K562 (cell line): ENCODE results near the gene RASAL1. TPM values are rescaled to one million over a fixed set of nuclear protein-coding genes. Genes with fewer than 3 reads are reported as not detected.

Source experiments
- ARHGAP35 ChIP-seq: fragments of 450-650 bp; IDR thresholded peaks from 2 replicates; pipeline ENCODE4 v1.6.1; 2018; ENCODE audit not compliant: partially characterized antibody
- BRF2 ChIP-seq: IDR thresholded peaks from 3 replicates; pipeline ENCODE4 v1.6.1; 2011; ENCODE audit warnings: borderline replicate concordance, mild to moderate bottlenecking; ENCODE audit not compliant: insufficient read length, insufficient read depth
- DDX20 ChIP-seq: fragments of 450-650 bp; IDR thresholded peaks from 2 replicates; pipeline ENCODE4 v1.6.1; 2016; ENCODE audit warnings: missing genetic modification characterization, low read depth, mild to moderate bottlenecking, missing compliant biosample characterization, moderate library complexity
- E2F5 ChIP-seq: sonication (generic); formaldehyde crosslinking; IDR thresholded peaks from 2 replicates; pipeline ENCODE4 v1.8.0; 2022; ENCODE audit warnings: mild to moderate bottlenecking, missing genetic modification reagents
- ELF1 ChIP-seq: fragments of 200-800 bp; sonication (Bioruptor generic); IDR thresholded peaks from 2 replicates; pipeline ENCODE4 v1.6.1; 2016; ENCODE audit warnings: missing genetic modification characterization, missing compliant biosample characterization
- FOXJ2 ChIP-seq: fragments of 200-800 bp; sonication (Bioruptor generic); IDR thresholded peaks from 2 replicates; pipeline ENCODE4 v1.6.1; 2016; ENCODE audit warnings: missing genetic modification characterization, missing compliant biosample characterization
- GTF3C2 ChIP-seq: IDR thresholded peaks from 3 replicates; pipeline ENCODE4 v1.6.1; 2011; ENCODE audit warnings: borderline replicate concordance, mild to moderate bottlenecking, moderate library complexity; ENCODE audit not compliant: insufficient read length; ENCODE audit errors: extremely low read depth
- KDM4B ChIP-seq, 2 experiments: fragments of 450-650 bp in 1 of 2; sonication (generic) in 1 of 2; IDR thresholded peaks; 2 replicates each; pipeline ENCODE4 v1.6.1; 2016 to 2017; ENCODE audit warnings: borderline replicate concordance in 2 of 2, antibody characterized with exemption in 1 of 2, low read depth in 1 of 2, mild to moderate bottlenecking in 1 of 2
- PHTF2 ChIP-seq: fragments of 250-450 bp; sonication (Bioruptor Pico); IDR thresholded peaks from 2 replicates; pipeline ENCODE4 v1.5.0; 2021; ENCODE audit warnings: mild to moderate bottlenecking
- TAF15 ChIP-seq: fragments of 200-400 bp; formaldehyde crosslinking; IDR thresholded peaks from 2 replicates; pipeline ENCODE4 v1.6.1; 2017; ENCODE audit warnings: mild to moderate bottlenecking, low read depth, low read length, moderate library complexity
- TFE3 ChIP-seq: fragments of 450-650 bp; formaldehyde crosslinking; IDR thresholded peaks from 2 replicates; pipeline ENCODE4 v1.4.0; 2020; ENCODE audit warnings: mild to moderate bottlenecking, mixed read lengths
- TSC22D4 ChIP-seq: fragments of 450-650 bp; IDR thresholded peaks from 2 replicates; pipeline ENCODE4 v1.6.1; 2016; ENCODE audit warnings: missing genetic modification characterization, missing biosample characterization, control low read depth
- VEZF1 ChIP-seq: fragments of 200-800 bp; sonication (Bioruptor generic); IDR thresholded peaks from 2 replicates; pipeline ENCODE4 v1.6.1; 2017; ENCODE audit warnings: missing genetic modification characterization, missing compliant biosample characterization
- ZFP30 ChIP-seq: fragments of 250-450 bp; sonication (Bioruptor Pico); IDR thresholded peaks from 2 replicates; pipeline ENCODE4 v1.8.0; 2022; ENCODE audit warnings: moderate library complexity, mild to moderate bottlenecking, inconsistent platforms, borderline replicate concordance
- ZFP36 ChIP-seq: fragments of 150-350 bp; IDR thresholded peaks from 2 replicates; pipeline ENCODE4 v1.6.1; 2018; ENCODE audit warnings: low read length, low read depth; ENCODE audit not compliant: partially characterized antibody
- ZNF143 ChIP-seq: sonication (generic); formaldehyde crosslinking; IDR thresholded peaks from 2 replicates; pipeline ENCODE4 v1.9.0; 2022; ENCODE audit warnings: mild to moderate bottlenecking, missing genetic modification reagents
- polyA plus RNA-seq, 8 experiments: library from polyadenylated mRNA; depleted of rRNA in 4 of 8; stranded (reverse) in 5 of 8; unstranded in 3 of 8; fragments of >200 nt; fragmentation: Nextera tagmentation in 2 of 8; fragmentation: Illumina TruSeq in 1 of 8; extraction: Ambion mirVana in 2 of 8; extraction: Trizol in 1 of 8; gene quantifications; 2 replicates each; pipeline versions ENCODE4 v1.2.1 to v1.2.3, GENCODE V29; 2011 to 2014; ENCODE audit warnings: inconsistent platforms in 1 of 8, missing spikeins in 1 of 8
- total RNA-seq, 7 experiments: library from RNA; depleted of rRNA in 6 of 7; stranded (reverse); fragments of >200 nt in 6 of 7; fragmentation: Illumina TruSeq in 2 of 7; extraction: Trizol in 2 of 7; gene quantifications; 2 replicates each; pipeline versions ENCODE4 v1.2.1 to v1.2.3, GENCODE V29; 2011 to 2021; ENCODE audit warnings: low replicate concordance in 1 of 7

RASAL1 gene
- total and polyA plus RNA-seq, 9 of the 15 experiments (the other 6 are each of a cell fraction or from before 2014, with no cell fraction given) = 0.06 to 0.16 (median 0.14) TPM; not detected in 6

- TF ChIP-seq VEZF1 (CRISPR knock-in tag) (peak; percentile 30; the same call in 1 of the 2 replicates), ELF1 (tag) (no peak), TSC22D4 (tag) (no peak), PHTF2 (CRISPR knock-in tag) (no peak), TAF15 (no peak), ZFP30 (CRISPR knock-in tag) (no peak), KDM4B (IDR thresholded peaks at IDR 0.05; ENCODE audit: borderline replicate concordance in 2 of 2, low read depth in 1 of 2) (no peak), E2F5 (CRISPR knock-in tag) (no peak), DDX20 (tag) (no peak), TFE3 (no peak), ARHGAP35 (no peak), ZFP36 (peak; percentile 75), ZNF143 (no peak), FOXJ2 (tag) (no peak), BRF2 (no peak), GTF3C2 (no peak)
Observed at GRCh38 chr12:113136128-113136989, 798 bp upstream of the RASAL1 start (continued).
